ENCODE results near the gene PTPRM. TPM values are rescaled to one million over a fixed set of nuclear protein-coding genes. Genes with fewer than 3 reads are reported as not detected.

PTPRM gene
- total RNA-seq, 1 experiment from 2014 or later = 6.2 TPM

- Histone ChIP-seq H3K27ac (ENCODE audit: insufficient read length, low read depth, low read length) (no peak overlapping the region), H3T11ph (ENCODE audit: low read length) (no peak overlapping the region), H3K27me3 (ENCODE audit: insufficient read depth, low read length) (no peaks in the 10 kb centered on the region), H2BK12ac (ENCODE audit: insufficient read length, low read depth, low read length) (no peak overlapping the region), H3K4me2 (ENCODE audit: insufficient read depth, insufficient read length, low read length) (no peak overlapping the region), H4K91ac (ENCODE audit: insufficient read length, low read depth, low read length) (no peak overlapping the region), H2BK15ac (ENCODE audit: low read depth, low read length) (no peak overlapping the region), H3K79me2 (ENCODE audit: insufficient read depth, low read length) (no peaks in the 10 kb centered on the region), H4K5ac (ENCODE audit: insufficient read length, low read depth, low read length) (no peak overlapping the region), H4K8ac (replicated peaks; ENCODE audit: insufficient read length, low read depth, low read length) (no peak overlapping the region), H2BK120ac (ENCODE audit: low read depth, low read length, poor library complexity, severe bottlenecking) (no peak overlapping the region), H4K20me1 (ENCODE audit: control insufficient read depth, insufficient read depth, insufficient read length) (no peaks in the 10 kb centered on the region), H2BK5ac (ENCODE audit: insufficient read length, low read length) (no peak overlapping the region), H2AK5ac (ENCODE audit: insufficient read length, low read length) (no peak overlapping the region), H2BK20ac (ENCODE audit: low read depth, low read length, poor library complexity, severe bottlenecking) (no peak overlapping the region), H3K56ac (ENCODE audit: insufficient read length, low read depth, low read length) (no peak overlapping the region), H3K14ac (ENCODE audit: insufficient read depth, low read length) (no peak overlapping the region), H3K4me1 (ENCODE audit: insufficient read depth, low read length) (no peaks in the 10 kb centered on the region), H3K79me1 (ENCODE audit: insufficient read depth, low read depth, low read length, poor library complexity, severe bottlenecking) (no peaks in the 10 kb centered on the region), H3K4ac (ENCODE audit: low read depth, low read length) (no peak overlapping the region), H2AFZ (ENCODE audit: low read length) (no peak overlapping the region), H3K23me2 (ENCODE audit: insufficient read length, low read depth, low read length, poor library complexity, severe bottlenecking) (no peaks in the 10 kb centered on the region), H3K9ac (ENCODE audit: extremely low read depth, insufficient read length, low read length) (no peak overlapping the region), H3K18ac (ENCODE audit: insufficient read length, low read depth, low read length) (no peak overlapping the region), H3K9me3 (ENCODE audit: control insufficient read depth, low read depth, low read length) (no peaks in the 10 kb centered on the region), H3K23ac (ENCODE audit: insufficient read length, low read depth, low read length) (no peak overlapping the region)
- no CpG with 5 or more reads among the region's 7 CpGs for WGBS (ENCODE audit: extremely low coverage, insufficient read length, low lambda C conversion rate)
- H3K9me3 Mint-ChIP-seq = no peaks in the 10 kb centered on the region
- peak overlapping the region in 1 of 3 experiments; percentile 42; a peak in 1 of 7 replicates for H3K27ac Mint-ChIP-seq
- H3K36me3 Mint-ChIP-seq (ENCODE audit: insufficient read depth in 1 of 3, low read depth in 3 of 3) = no peaks in the 10 kb centered on the region
- no peak for TF ChIP-seq CTCF (conservative IDR thresholded peaks at IDR 0.05)
- H3K4me1 Mint-ChIP-seq = peaks cover 7% of the 10 kb centered on the region in 2 experiments
- H3K4me3 Mint-ChIP-seq = no peak overlapping the region
- no peaks in the 10 kb centered on the region for H3K27me3 Mint-ChIP-seq (ENCODE audit: low read depth)
- no peak for DNase-seq
Observed at GRCh38 chr18:8124232-8125146, 557.4 kb downstream of the PTPRM start.
